SIG-M5 (cell line): ENCODE data around the gene BTLA.
"Not testable (repeated sequence)": the region's sequence is repeated elsewhere in the genome, so short reads cannot be mapped to it uniquely, and the experiment has no call there.

Experiments used
- DNase-seq: peaks from one replicate; lab custom pipeline; 2025; lab: John Stamatoyannopoulos, UW

The BTLA gene, protein sequence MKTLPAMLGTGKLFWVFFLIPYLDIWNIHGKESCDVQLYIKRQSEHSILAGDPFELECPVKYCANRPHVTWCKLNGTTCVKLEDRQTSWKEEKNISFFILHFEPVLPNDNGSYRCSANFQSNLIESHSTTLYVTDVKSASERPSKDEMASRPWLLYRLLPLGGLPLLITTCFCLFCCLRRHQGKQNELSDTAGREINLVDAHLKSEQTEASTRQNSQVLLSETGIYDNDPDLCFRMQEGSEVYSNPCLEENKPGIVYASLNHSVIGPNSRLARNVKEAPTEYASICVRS

DNA sequence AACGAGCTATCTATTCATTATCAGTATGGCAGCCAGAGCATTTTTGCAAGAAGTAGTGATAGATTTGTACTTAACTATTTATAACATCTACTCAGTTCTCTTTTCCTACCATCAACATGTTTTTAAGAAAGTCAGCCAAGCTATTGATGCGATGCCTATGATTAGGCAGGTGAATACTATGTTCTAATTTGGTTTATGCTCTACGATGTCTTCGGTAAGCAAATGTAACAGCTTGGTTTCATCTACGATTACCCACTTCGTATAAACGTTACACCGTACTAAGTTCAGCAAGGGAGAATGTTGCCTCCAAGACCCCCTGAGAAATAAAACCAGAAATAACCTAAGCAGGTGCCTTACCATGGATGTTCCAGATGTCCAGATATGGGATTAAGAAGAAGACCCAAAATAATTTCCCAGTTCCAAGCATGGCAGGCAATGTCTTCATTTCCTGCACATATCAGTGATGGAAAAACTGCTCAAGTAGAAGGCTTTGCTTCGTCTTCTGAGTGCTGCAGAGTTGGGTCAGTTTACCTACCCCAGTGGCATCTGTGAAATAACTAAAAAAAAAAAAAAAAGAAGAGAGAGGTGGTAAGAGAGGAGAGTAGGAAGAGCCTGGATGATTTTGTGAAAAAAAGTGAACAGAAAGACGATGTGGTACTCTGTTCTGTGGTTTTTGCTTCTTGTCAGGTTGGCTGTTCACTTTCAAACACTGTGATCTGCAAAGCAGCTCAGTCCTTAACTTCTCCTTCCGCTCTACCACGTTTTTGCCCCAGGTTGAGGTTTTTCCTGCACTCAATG is at the start of gene BTLA:
BTLA (minus strand) TSS at position 559 of the 798 bp plus-strand sequence; CDS start at position 445, 114 bp downstream.
- no peak for DNase-seq

DNA sequence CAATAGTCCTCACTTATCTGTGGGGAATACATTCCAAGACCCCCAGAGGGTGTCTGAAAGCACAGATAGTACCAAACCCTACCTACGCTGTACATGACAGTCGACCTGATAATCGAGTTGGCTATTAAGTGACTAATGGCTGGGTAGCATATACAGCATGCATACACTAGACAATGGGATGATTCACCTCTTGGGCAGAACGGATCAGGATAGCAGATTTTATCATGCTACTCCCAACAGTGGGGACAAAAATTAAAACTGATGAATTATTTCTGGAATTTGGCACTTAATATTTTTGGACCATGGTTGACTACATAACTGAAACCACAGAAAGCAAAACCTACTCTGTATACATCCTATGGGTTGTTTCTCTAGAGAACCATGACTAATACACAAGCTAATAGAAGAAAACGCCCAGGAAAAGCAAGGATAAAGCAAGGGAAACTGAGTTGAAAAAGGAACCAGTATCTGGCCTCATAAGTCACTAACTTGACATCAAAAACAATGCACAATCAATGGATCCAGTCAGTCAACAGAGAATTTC is 47.0 kb upstream of the BTLA start:
- DNase-seq, result no peak

DNA sequence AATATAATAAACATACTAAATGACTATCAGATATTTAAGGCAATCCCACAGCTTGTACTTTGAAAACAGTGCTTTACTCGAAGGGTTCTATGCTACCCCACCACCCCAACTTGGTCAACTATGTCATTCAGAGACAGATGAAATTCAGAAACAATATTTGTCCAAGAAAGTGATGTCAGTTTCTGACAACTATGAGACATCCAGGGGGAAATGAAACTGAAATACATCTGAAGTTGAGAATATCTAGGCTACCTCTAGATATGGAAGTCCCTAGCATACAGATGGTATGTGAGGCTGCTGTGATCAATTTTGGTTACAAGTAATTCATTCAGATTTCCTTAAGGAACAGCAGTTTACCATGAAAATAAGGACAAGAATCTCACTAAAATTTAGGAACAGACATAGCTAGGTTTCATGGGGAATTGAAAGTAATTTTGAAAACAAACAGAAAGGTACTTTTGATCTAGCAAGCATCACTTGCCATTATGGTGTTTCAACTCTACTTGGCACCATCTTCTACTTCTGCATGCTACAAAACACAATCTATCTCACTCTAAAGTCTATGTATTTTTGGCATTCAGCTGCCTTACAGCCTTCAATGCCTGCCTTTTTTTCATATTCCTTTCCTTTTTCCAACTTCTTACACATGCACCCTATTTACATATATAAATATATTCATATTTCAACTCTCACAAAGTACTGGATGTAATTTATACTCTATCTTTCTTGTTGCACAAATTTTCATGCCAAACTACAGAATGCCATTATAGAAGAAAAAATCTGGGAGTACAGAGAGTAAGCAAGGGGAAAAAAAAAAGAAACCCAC is 40.8 kb upstream of the BTLA start:
- no peak for DNase-seq

DNA sequence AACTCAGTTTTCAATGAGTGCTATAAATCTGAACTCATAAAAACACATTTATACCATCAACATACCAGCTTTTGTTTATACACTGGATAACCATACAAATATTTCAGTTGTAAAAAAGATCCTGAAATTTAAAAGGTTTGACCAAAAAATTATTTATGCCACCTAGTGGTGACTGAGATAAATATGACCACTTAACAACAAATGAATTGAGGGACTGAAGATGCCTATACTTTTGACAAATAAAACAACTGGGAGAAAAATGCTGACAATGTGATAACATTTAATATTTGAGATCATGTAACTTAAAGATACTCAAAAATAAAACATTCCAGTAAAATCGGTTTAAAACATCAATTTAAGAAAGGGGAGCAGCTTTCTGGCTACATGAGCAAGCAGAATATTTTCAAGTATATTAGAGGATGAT is 32.1 kb upstream of the BTLA start:
- DNase-seq, result no peak

DNA sequence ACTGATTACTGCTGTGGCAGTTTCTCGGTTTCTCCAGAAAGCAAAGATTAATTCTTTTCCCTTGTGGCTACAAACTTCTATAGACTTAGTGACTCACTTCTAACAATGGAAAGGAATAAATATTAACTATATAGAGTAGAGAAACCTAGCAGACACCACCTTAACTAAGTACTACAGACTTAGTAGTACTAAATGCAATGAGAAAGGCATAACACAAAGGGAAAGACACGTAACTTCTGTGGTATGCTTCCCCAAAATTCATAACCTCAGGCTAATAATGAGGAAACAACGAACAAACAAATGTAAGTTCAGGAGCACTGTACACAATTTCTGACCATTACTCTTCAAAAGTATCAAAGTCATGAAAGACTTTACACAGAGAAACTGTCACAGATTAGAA is 31.3 kb upstream of the BTLA start:
- DNase-seq, result no peak

DNA sequence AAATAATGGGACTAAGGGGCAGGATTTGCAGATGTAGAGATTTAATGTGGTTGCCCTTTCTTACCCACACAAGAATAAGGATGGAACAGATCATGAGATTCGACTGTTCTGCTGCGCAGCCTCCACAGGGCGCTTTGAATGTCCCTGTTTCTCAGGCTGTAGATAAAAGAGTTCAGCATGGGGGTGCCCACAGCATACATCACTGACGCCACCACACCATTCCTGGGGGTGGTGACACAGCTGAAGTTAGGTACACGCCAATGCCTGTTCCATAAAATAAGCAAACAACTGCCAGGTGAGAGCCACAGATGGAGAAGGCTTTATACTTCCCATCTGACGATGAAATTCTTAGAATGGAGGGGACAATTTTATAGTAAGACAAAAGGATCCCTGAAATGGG is 24.9 kb upstream of the BTLA start:
- DNase-seq, result not testable (repeated sequence)

DNA sequence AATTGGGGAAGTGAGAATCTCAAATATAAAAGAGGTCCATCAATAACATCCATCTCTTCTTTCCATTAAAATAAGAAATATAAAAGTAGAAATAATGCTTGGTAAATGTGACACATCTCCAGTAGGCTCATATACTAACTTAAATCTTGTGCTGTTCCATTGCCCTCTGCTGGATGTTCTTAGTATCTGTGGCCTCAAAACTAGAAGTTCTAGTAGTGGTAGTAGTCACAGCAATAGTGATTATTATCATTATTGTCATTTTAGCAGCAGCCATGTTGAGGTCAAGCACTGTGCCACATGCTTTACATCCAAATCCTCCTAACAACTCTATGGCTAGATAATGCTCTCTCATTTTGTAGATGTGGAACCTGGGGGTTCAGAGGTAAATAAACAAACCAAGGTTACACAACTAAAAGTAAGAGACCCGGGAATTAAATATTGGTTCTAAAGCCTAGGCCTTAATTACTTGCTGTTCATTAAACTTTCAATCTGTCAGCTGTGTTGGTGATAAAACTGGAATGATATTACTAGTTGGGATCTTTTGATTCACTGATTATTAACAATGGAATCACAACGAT is 20.2 kb upstream of the BTLA start:
- peak; percentile 21 for DNase-seq

DNA sequence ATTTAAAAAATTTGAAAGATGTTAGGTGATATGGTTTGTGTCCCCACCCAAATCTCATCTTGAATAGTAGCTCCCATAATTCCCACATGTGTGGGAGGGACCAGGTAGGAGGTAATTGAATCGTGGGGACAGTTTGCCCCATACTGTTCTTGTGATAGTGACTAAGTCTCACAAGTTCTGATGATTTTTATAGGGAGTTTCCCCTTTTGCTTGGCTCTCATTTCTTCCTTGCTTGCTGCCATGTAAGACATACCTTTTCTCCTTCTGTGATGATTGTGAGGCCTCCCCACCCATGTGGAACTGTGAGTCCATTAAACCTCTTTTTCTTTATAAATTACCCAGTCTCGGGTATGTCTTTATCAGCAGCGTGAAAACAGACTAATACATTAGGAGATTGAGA is 19.7 kb upstream of the BTLA start:
- not testable (repeated sequence) for DNase-seq

DNA sequence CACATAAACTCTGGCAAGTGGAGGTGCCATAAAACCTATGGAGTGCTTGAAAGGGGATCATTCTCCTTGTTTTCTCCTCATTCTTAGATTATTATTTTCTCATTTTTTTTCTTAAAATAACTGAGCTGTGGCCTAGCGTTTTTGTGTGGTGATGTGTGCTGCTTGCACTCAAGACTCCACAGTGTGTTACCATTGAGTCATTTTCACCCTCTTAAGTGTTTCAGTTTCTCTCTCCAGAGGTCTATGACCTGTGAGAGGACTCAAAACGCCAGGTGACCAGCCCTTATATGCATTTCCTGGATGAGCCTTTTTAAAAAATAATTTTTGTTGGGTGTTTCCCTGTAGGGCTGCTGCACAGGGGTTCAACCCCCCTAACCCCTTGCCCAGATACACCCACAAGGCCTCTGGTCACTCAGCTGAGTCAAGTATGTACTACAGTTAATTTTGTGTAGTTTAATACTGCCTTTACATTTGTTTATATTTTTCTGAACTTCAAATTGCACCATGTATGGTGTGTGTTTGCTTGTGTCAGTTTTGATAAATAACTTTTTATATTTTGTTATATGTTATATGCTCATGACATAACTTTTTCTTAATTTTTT is 15.4 kb upstream of the BTLA start:
- DNase-seq, result no peak

DNA sequence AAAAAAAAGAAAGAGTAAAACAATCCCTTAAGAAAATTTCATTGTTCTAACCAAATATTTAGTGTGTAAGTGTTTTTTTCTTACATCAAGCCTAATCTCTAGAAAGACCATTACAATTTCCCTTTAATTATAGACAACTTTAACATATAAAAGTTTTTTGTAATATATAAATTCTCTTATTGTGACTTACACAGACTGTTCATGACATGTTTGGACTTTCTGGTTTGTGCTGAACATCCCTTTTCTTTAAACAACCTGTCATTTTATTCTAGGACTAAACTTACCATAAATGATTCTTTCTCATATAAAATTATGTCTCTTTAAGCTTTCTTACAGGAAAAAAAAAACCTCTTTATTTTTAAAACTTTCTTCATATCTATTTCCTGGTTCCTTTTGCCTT is 13.0 kb upstream of the BTLA start:
- no peak for DNase-seq

DNA sequence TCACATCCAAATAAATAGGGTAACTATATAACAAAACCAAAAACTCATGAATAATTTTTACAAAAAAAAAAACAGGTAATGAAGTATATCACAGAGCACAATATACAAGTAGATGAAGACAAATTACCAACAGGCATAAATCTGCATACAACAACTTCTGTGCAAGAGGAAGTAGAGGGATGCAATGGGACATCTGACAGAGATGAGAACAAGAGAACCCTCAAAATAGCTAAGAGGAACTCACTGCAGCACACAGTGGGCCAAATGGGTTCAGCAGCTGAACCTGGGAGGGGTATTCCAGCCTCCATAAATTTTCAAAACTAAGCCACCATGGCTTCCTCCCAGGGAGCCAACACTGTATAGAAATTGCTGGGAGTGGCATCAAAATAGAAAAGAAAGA is 9.6 kb upstream of the BTLA start:
- no peak for DNase-seq

DNA sequence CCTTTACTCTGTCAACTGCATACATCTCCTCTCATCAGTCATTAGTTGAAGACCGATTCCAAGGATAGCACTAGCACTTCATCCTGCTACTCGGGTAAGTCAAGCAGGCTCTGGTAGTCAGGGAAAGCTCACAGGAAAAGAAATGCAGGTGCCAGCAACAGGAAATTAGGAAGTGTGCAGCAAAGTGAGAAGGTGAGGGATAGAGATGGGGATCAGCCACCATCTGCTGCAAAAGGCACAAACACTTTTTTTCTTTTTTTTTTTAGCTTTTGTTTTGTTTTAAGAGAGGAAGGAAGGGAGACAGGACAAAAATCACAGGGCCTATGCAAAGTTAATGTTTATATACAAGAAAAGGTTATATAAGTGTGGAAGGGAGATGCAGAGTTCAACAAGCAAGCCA is 9.0 kb upstream of the BTLA start:
- no peak for DNase-seq

DNA sequence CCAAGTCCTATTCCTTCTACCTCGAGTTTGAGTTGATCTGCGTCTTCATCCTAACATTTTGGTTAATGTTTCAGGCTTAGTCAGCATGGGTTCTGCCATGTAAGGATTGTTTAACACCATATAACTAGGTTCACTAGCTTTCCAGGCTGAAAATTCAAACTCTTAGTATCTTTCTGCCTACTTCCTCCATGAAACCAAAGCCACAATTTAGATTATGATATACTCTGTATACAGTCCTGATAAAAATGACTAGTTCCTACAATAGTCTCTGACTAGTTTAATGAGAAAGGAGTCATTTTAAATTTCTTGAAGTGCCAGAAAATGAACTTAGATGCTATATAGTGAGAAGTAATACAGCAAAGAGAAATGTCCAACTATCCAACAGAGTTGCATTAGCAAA is 6.6 kb upstream of the BTLA start:
- DNase-seq, result no peak

DNA sequence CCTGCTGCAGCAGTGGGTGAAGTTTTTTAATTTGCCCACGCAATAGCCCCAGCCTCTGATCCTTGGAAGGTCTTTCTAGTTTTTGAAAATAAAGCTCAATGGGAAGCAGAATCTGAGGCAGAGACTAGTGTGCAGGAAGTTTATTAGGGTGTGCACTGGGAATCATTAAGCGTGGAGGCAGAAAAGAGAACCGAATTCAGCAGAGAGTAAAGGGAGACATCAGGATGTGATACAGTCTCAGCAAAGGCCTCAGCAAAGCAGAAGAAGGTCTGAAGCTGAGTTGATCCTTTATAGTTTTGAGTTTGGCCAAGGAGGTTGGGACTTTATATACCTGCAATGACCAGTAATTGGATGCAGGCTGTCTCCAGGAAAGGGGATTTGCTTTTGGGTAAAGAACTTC is 4.9 kb upstream of the BTLA start:
- no peak for DNase-seq

DNA sequence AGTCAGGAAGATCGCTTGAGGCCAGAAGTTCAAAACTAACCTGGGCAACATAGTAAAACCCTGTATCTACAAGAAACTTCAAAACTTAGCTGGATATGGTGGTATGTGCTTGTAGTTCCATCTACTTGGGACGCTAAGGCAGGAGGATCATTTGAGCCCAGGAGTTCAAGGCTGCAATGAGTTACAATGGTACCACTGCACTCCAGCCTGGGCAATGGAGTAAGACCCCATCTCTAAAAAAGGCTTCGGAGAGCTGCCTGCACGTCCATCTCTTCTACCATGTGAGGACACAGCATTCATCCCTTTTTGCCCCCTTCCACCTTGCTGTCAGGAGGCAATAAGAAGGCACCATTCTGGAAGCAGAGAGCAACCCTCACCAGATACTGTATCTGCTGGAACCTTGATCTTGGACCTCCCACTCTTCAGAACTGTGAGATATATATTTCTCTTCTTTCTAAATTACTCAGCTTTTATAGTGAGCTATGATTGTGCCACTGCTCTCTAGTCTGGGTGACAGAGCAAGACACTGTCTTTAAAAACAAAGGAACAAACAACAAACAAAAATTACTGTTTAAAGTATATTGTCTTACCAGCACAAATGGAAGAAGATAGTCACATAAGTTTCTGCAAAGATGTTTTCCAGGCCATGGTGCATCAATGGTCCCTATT is 4.2 kb upstream of the BTLA start:
- DNase-seq, result no peak

DNA sequence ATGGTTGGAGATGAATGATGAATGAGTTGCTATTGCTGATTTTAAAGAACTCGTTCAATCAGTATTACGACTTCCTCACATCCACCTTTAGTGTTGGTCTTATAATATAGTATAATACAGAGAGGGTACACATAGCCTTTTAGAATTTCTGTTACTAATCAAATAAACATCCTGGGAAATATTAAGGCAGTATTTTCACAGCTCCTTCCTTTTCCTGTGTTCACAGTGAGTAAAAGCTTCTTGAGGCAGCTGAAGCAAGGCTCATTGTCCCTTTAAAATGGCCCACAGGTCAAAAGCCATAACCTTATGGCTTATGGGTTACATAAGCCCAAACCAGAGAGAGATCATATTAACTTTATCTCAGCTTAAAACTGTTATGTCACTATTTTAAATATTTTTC is 1.3 kb upstream of the BTLA start:
- DNase-seq, result no peak

DNA sequence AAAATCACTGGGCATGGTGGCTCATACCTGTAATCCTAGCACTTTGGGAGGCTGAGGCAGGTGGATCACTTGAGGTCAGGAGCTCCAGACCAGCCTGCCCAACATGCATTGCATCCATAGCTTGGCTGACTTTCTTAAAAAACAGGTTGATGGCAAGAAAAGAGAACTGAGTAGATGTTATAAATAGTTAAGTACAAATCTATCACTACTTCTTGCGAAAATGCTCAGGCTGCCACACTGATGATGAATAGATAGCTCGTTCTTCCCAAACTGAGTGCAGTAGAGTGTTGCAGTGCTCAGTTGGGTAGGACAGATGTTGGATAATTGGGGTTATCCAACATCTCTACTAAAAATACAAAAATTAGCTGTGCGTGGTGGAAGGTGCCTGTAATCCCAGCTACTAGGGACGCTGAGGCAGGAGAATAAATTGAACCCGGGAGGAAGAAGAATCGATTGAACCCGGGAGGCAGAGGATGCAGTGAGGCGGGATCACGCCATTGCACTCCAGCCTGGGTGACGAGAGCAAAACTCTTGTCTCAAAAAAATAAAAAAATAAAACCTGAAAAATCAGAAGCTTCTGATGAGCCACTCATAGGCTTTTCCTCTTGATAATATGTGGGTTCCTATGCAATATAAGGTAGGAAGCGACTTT is 1.2 kb downstream of the BTLA start:
- peak; percentile 41 for DNase-seq

DNA sequence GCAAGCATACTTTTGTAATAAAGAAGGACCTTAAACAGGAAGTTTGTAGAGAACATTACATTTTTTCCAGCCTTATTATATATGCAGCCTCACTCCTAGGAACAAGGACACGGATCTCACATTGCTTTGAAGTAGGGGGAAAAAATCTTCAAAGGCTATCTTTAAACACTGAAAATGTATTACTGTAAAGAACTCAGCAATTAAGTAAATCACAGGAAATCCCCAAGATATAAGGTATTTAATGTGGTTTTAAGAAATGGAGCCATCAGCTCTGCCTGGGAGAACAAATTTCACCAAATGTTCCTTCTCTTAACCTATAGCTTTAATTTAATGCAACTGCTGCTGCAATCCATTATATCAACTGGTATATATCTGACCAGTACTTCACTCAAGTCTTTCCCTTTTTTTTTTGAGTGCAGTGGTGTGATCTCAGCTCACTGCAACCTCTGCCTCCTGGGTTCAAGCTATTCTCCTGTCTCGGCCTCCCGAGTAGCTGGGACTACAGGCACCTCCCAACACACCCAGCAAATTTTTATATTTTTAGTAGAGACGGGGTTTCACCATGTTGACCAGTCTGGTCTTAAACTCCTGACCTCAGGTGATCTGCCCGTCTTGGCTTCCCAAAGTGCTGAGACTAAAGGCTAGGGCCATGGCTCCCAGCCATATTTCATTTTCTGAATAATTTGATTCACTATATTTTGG is 2.8 kb downstream of the BTLA start:
- DNase-seq, result no peak

DNA sequence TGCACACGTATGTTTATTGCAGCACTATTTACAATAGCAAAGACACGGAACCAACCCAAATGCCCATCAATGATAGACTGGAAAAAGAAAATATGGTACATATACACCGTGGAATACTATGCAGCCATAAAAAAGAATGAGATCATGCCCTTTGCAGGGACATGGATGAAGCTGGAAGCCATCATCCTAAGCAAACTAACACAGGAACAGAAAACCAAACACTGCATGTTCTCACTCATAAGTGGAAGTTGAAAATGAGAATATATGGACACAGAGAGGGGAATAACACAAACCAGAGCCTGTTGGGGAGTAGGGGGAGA is 4.9 kb downstream of the BTLA start:
- not testable (repeated sequence) for DNase-seq

DNA sequence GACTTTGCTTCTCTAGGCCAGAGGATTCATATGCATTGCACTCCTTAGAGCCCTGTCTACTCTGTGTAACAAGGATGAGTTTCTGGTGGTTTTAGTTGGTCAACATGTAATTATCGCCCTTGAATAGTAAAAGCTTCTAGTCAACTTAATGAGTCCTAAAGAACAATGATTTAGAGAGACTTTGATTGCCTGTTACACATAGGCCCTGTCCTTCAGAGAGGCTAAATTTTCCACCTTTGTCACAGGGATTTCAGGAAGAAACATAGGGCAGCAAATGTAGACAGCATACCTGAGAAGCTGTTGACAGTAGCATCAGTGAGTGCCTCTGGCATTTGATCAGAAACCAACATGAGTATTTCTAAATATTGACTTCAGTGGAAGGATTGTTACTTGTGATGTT is 7.1 kb downstream of the BTLA start:
- no peak for DNase-seq
